ENCODE results near the gene PDGFRB.

Gene PDGFRB

DNA sequence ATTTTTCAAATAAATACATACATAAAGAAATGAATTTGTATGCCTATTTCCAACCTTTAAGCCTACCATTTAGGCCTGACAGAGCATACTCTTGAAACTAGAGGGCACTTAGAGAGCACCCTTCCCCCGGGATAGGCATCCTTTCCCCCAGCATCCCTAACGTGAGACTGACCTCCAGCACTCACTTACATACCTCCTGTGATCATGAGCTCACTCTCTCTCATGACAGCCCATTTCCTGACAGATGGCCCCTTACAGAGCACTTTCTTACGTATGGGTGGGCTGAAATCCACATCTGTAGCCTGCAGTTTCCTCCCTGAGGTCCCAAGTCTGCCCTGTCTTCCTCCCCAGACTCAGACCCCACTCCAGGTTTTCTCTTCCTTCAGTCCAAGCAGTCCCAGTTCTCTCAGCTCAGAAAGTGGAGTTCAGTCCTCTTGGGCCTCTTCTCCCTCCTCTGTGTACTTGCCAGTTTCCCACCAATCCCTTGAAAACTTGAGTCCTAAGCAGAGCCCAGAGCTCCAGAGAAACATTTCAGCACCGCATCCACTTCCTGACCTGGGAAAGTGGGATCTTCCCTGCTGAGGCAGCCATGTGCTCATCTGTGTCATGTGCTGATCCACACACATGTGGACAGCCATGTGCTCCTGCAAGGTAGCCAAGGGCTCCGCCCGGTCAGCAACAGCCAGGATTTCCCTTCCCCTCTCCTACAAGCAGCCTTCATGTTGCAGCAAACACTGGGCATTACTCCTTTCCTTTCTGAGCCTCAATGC is 8.8 kb upstream of the PDGFRB start:
- DNase-seq: no peak

DNA sequence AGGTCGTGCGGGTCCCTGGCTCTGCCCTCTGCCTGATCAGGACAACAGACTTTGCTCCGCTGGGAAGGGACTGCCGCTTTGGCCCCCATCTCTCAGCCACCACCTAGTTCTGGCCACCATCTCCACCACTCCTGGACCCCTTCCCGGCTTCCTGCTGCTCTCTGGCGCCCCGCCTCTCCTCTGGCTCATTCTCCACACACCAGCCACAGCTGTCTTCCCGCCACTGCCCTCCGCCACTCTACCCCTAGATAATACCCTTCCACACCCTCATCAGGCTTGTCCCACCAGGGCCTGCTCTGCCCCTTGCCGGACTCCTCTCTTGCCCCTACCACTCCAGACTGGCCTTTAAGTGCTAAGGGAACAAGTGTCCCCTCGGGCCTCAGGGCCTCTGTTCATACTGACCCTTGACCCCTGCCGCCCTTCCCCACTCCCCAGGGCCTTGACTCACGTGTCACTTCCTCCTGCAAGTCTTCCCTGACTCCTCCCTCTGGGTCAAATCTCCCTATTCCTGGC is 8.0 kb upstream of the PDGFRB start:
- DNase-seq: no peak

DNA sequence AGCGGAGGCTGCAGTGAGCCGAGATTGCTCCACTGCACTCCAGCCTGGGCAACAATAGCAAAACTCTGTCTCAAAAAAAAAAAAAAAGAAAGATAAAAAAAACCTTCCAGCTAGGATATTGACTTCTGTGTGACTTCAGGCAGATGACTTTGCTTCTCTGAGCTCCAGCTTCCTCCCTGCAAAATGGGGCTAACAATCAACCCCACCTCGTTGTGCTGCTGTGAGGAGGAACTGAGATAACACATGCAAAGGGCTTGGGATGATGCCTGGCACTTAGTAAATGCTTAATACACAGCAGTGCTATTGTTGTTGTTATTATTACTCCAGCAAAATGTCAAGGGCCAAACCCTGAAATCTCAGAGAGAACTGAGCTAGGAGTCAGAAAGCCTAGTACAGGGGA is 7.4 kb upstream of the PDGFRB start:
- no peak for DNase-seq

DNA sequence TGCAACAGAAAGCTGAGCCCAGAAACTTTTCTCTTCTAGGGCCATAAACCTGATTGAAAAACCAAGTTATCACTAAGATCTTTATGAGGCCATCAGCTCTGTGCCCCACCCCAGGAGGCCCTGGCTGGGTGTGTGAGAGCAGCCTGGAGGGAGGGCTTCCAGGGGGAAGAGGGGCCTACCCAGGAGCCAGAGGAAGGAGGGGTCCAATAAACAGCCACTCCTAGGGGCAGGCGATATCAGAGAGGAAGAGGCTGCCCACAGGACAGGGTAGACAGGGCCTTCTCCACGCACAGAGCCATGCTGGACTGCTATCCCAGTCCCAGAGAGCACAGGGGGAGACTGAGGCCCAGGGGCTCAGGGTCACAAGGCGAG is 6.5 kb upstream of the PDGFRB start:
- DNase-seq: no peak

DNA sequence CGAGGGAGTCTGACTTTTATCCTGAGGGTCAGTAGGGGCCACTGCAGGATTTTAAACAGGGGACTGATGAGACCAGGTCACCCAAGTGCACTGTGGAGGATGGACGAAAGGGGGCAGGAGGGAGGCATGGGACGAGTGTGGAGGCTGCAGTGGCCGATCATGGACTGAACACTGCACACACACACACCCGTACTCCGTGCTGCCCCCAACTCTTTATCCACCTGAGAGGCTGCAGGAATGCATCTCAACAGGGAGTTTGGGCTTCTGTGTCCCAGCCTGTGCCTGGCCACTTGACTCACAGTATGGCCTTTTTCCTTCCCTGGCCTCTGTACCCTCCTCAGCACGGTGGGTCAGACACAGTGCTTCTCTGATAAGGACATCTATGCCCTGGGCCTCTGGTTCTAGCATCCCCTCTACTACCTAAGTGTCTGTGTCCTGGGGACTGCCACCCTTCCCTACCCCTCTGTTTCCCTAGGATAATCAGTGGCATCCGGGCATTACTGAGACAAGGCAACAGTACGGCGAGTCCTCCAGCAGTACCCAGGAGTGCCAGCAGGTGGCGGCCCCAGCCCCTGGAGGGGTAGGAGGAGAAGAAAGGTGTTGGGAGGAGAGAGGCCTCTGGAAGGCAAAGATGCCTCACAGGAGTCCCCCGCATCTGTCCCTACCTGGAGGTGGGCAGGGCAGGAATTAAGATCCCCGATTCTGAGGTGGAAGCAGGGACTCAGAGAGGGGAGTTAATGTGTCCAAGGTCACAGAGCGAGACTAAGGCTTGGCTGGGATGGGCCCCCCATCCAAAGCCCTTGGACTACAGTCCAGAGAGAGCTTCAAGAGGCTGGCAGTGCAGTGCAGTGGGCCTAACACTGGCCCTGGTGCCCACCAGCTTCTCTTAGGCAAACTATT is 5.8 kb upstream of the PDGFRB start:
- DNase-seq: peak in 50 of 58 donors; percentile 16 to 84 (median 54)

DNA sequence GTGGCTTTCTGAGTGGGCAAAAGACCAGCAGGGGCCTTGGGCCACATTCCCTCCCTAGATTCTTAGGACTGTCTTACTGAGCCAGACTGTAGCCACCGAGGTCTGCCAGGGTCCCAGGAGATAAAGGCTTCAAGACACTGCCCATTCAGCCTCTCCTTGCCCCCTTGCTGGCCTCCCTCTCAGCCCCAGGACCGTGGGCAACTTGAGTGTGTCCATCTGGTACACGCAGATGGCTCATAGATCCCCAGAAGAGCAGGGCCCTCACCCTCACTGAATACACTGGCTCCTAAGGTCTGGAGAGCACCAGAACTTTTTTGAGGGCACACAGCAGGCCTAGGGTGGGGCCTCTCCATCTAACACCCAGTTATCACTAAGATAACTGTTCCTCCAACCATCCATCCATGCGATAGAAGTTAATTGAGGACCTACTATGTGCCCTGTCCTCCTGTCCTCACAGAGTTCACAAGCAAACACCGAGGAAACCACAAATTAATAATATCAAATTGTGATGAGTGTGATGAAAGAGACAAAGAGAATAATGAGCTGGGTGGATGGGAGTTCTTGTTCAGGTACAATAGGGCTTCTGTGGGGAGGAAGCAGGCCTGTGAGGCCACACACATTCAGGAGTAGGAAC is 4.9 kb upstream of the PDGFRB start:
- no peak for DNase-seq

DNA sequence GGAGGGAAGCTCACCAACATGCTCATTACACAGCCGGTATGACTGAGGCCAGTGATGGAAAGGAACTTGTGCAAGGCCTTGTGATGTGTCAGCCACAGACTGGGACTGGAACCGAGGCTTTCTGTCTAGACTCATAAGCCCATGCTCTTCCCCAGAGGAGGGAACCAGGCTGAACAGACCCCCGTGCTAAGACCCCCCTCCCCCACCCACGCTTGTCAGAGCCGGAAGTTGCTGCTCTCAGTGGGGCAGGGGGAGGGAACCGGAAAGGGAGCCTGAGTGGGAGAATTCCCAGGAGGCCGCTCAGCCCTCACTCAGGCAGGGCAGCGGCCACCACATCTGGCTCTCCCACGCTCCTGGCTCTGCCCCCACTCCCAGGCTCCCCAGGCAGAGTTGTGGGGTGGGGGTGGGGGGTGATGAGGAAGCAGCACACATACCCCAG is 4.1 kb upstream of the PDGFRB start:
- DNase-seq: no peak

DNA sequence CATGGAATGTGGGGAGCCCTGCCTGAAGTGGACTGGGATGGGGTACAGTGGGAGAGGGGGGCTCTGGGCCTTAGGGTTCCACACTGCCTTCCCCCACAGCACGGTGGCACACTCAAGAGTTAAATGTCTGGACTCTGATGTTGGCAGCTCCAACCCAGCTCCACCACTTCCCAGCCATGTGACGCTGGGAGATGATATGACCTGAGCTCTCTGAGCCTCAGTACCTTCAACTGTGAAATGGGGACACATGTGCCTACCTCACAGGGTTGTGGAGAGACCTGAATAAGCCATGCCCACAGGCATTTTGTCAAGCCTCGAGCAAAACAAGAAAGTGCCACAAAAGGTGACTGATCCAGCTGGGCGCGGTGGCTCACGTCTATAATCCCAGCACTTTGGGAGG is 3.4 kb upstream of the PDGFRB start:
- DNase-seq: no peak

DNA sequence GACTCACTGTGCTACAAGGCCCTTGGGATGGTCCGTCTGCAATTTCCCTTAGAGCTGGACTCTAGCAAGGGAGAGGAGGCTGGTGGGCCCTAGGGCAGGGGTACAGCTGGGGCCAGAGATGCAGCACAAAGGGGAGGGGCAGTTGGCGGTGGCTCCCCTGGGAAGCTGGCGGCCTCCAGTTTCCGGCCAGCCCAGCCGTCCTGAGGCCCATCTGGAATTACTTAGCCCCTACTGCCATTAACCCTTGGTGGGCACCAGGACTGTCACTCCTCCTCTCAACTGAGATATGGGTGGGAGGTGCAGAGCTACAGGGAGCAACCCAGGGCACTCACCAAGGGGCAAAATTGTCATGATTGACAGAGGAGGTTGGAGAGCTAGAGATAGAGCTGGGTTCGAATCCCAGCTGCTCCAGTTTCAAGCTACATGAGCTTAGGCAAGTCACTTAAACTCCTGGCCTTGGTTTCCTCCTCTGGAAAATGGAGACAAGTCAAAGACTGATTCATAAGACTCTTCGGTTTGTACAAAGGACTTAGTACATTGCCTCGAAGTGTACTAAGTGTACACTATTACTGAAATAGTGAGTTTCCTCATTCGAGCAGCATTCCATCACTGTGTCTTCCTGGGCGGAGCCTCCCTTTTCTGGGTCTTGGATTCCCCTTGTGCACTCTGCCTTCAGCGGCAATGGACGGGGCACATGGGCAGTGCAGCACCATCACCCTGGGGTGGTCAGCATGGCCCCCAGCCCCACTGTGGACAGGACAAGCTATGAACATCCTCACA is 2.7 kb upstream of the PDGFRB start:
- no peak for DNase-seq

DNA sequence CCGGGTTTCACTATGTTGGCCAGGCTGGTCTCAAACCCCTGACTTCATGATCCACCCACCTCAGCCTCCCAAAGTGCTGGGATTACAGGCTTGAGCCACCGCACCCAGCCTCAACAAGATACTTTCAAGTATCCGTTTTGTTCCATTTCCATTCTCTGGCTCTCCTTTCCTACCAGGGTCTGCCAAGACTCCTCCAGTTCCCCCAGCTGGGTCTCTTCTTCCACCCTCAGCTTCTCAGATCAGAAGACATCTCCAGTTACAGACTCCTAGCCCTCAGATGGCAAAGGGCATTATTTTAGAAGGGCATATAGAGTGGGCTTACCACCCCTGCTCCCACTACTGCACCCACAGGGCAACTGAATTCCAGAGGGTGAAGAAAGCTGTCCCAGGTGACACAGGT is 1.5 kb upstream of the PDGFRB start:
- no peak for DNase-seq

DNA sequence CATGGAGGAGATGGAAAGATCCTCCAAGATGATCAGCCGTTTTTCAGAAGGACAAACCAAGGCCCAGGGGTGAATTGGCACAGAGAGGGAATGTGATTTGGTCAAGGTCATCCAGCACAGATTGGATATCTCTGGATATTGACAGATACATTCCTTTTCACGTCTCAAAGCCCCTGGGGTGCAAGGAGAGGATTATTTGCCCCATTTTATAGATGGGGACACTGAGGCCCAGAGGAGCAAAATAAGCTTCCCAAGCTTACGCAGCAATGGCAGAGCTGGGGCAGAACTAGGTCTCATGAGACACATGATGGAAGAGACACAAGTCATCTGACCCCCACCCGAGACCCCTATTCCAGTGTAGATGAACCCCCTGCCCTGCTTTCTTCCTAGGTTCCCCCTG is 895 bp upstream of the PDGFRB start:
- no peak for DNase-seq

DNA sequence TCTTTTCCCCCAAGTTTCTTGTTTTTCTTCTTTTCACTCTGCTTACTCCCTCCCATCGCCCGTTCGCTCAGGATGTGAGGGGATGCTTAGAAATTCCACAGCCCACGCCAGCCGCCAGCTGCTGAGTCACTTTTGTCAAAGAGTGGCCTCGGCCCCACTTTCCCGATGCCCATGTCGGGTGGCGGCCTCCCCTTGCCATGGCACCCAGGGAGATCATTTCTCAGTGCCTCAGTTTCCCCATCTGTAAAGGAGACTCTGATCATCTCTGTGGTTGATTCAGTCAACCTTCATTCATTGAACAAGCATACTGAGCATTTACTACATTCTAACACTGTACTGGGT is 353 bp upstream of the PDGFRB start:
- no peak for DNase-seq

DNA sequence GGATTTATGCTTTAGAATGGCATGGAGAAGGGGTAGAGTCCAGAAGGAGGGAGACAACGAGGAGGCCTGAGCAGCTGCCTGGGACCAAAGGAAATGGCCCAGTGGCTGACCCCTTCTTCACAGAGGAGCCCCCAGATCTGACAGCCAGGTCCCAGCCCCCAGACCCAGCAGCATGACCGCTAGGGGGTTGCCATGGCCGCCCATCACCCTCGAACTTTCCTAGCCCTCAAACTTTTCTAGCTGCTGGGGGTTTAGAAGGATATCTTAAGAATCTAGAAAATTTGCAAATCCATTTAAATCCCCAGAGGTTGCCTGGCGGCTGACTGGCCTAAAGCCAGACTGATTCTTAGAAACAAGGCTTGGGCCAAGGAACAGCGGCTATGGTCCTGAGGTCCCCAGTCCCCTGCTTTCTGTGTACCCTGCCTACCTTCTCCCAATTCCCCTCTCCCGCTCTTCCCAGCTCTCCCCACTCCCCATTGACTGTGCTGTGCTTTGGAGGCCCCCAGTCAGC is 972 bp downstream of the PDGFRB start:
- no peak for DNase-seq

DNA sequence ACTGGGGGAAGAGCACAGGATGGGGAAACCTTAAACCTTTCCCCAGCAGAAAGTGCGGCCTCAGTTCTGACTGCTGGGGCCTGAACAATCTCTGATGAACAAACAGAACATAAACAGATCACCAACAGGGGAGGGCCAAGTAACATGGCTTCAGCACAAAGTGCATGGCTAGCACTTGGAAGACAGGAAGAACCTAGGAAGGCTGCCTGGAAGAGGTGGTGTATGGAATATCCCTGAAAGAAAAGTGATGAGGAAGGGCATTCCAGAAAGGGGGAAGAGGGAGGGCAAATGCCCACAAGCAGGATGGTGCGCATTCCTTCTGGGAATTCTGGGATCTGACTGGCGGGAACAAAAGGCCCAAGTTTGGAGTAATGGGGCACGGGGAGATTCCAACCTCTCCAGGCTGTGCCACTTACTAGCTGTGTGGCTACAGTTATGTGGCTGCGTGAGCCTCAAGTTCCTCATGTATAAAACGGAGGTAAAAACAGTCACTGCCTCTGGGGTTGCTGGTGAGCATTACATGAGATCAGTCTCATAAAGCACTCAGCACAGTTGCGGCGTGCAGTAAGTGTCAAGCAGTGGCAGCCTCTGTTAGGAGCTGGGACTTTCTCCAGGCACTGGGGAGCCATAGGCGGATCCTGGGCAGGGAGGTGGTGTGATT is 1.6 kb downstream of the PDGFRB start:
- peak in 11 of 58 donors; percentile 18 to 43 (median 34) for DNase-seq

DNA sequence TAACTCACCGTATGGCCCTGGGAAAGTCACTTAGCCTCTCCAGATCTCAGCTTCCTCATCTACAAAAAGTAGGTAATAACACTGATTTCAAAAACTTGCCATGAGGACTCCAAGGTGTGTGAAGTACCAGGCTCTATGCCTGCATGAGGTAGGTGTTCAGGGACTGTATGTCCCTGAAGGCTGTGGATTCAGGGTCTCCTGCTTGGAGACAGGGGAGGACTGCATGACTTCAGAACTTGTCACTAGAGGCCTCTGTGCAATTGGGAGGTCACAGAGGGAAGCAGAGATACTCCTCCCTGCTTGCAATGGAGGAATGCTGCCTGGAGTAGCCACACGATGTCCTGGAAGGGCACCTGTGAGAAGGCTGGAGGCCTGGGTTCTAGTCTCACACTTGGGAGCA is 2.2 kb downstream of the PDGFRB start:
- DNase-seq: no peak

DNA sequence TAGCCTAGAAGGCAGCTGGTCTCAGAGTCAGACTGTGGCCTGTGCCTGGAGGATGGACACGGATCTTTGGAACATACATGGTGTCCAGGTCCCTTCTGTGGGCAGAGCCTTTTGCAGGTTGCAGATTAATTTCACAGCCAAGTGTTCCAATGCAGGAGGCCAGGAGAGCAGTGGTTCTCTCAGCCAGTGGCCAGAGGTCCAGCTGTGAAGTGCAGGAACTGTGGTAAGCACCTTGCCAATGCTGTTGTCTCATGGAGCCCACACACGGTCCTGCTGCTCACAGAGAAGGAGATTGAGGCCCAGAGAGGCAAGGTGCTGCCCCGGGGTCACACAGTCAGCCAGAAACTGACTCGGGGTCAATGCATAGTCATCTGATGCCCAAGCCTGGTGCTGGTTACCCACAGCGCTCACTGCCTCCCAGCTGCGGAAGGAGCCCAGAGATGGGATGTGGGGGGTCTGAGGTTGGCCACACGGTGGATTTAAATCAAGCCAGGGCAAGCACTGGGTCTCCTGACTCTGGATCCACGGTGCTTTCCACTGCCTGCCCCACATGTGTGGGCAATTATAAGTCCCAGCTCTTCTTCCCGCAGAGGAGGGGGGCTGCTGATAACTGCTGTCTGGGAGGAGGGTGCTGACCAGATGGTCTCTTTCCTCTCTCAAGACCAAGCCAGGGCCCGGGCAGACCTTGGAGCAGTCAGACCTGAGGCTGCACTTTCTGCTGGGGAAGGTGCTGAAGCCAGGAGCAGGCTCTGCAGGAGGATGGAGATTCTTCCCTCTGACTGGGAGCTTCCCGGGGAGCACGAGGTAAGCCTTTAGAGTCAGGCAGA is 2.8 kb downstream of the PDGFRB start:
- no peak for DNase-seq

DNA sequence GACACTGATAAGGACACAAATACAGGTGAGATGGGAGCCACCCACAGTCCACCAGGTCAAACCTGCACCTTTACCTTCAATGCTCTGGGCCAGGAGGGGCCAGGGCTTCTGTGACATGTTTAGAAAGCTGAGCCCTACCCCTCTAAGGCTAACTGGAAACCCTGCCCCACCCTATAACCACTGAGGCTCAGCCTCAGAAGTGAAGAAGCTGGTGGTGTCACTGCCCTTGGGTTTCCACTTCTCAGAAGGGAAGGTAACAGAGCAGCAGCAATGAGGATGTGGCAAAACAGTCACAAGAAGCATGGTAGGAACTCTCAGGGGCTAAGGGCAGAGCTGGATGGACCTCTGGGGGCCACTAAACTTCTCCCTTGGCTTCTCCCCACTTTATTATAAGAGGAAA is 6.0 kb downstream of the PDGFRB start:
- DNase-seq: no peak

DNA sequence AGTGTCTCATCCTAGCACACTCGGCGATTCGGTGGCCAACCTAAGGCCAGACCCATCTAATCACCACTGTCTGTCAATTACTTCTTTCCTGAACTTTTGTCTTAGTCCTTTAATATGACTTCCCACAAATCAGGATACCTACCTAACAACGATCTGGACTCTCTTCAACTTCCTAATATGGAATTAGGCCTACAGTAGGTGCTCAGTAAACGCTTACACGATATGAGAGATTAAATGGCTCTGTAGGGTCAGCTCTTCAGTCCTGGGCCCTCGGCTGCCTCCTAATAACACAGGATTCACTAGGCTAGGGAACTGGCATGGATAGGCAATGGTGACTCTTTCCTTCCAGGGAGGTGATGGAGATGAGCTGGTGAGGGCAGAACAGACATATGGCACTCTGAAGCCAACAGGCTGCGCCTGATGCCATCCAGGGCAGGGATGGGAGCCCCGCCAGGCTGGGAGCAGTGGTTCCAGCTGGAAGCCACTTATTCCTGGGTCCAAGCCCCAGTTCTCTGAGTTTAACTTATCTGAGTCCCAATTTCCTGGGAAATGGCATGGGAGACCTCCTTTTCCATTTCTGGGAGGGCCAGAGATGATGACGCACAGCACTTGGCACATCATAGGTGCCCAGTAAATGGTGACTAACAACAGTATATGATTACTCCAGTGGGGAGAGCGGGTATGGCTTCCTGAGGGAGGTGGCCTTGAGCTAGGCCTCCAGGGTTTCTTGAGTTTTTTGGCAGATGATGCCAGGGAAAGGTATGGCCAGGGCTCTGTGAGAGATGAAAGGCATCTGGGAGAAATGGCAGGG is 7.3 kb downstream of the PDGFRB start:
- peak in 10 of 58 donors; percentile 10 to 66 (median 23) for DNase-seq

DNA sequence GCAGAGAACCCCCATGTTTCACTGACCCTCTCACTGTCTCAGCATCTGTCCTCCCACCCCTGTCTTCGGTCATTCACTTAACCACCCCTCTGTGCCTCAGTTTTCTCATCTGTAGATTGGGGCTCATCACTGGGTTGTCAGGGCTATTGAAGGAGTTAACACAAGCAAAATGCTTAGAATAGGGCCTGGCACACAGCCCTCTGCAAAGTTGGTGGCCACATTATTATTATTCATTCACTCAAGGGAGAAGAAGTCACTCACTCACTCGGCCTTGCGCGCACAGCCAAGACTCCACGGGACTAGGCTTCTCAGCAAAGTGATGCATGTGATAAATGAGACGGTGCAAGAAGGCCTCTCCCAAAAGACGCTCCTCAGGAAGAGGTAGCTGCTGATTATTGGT is 8.0 kb downstream of the PDGFRB start:
- DNase-seq: peak in 31 of 58 donors; percentile 17 to 85 (median 52)
